Mesendoderm (in vitro differentiated cells): Measurements from ENCODE around the gene MAD1L1.

ENCODE experiments used
- DNase-seq: peaks from one replicate; pipeline ENCODE4 v3.0.0; 2013
- H2AK5ac ChIP-seq: 2 replicates; pipeline ENCODE4 v1.6.1; 2013; ENCODE audit warnings: low read length, inconsistent platforms
- H2BK120ac ChIP-seq: 2 replicates; pipeline ENCODE4 v1.6.1; 2013; ENCODE audit warnings: low read depth, mild to moderate bottlenecking, low read length, moderate library complexity, mixed read lengths
- H2BK15ac ChIP-seq: replicated peaks from 2 replicates; pipeline ENCODE4 v1.6.1; 2013; ENCODE audit warnings: low read depth, mild to moderate bottlenecking, moderate library complexity
- H2BK5ac ChIP-seq: 2 replicates; pipeline ENCODE4 v1.6.1; 2013; ENCODE audit warnings: low read length, inconsistent platforms
- H3K18ac ChIP-seq: 2 replicates; pipeline ENCODE4 v1.6.1; 2013; ENCODE audit warnings: mild to moderate bottlenecking, low read length, mixed read lengths
- H3K23ac ChIP-seq: one replicate; pipeline ENCODE4 v1.6.1; 2013; ENCODE audit warnings: low read length
- H3K27ac ChIP-seq: 2 replicates; pipeline ENCODE4 v1.5.1; 2013; ENCODE audit warnings: low read depth, mild to moderate bottlenecking, inconsistent platforms, low read length, moderate library complexity
- H3K27me3 ChIP-seq: 2 replicates; pipeline ENCODE4 v1.6.1; 2013; ENCODE audit warnings: low read length, control low read depth, mild to moderate bottlenecking, inconsistent platforms; ENCODE audit not compliant: insufficient read depth, poor library complexity
- H3K36me3 ChIP-seq: 2 replicates; pipeline ENCODE4 v1.6.1; 2013; ENCODE audit warnings: low read length, inconsistent platforms; ENCODE audit not compliant: control insufficient read depth, insufficient read depth
- H3K4ac ChIP-seq: one replicate; pipeline ENCODE4 v1.6.1; 2013; ENCODE audit warnings: low read depth, mild to moderate bottlenecking, low read length, moderate library complexity
- H3K4me1 ChIP-seq: 2 replicates; pipeline ENCODE4 v1.6.1; 2013; ENCODE audit warnings: low read depth, low read length, inconsistent platforms; ENCODE audit not compliant: control insufficient read depth
- H3K4me2 ChIP-seq: 2 replicates; pipeline ENCODE4 v1.6.1; 2013; ENCODE audit warnings: low read length
- H3K4me3 ChIP-seq: 2 replicates; pipeline ENCODE4 v1.5.1; 2013; ENCODE audit warnings: mild to moderate bottlenecking, low read length
- H3K56ac ChIP-seq: one replicate; pipeline ENCODE4 v1.6.1; 2013; ENCODE audit warnings: low read length
- H3K79me1 ChIP-seq: 2 replicates; pipeline ENCODE4 v1.6.1; 2013; ENCODE audit warnings: low read length, inconsistent platforms
- H3K79me2 ChIP-seq: 2 replicates; pipeline ENCODE4 v1.6.1; 2013; ENCODE audit warnings: mild to moderate bottlenecking, low read length; ENCODE audit not compliant: control insufficient read depth, insufficient read depth
- H3K9ac ChIP-seq: 2 replicates; pipeline ENCODE4 v1.6.1; 2013; ENCODE audit warnings: low read length, inconsistent platforms
- H4K5ac ChIP-seq: one replicate; pipeline ENCODE4 v1.6.1; 2013; ENCODE audit warnings: low read length
- H4K8ac ChIP-seq: one replicate; pipeline ENCODE4 v1.6.1; 2013; ENCODE audit warnings: low read depth, mild to moderate bottlenecking, control low read depth, low read length, moderate library complexity
- WGBS: extraction: QIAGEN DNeasy Blood & Tissue Kit; methylation state at CpG from one replicate; pipeline ENCODE4 v1.1.7; 2013; ENCODE audit warnings: low lambda C conversion rate, missing lambda C conversion rate; ENCODE audit not compliant: insufficient coverage; ENCODE audit errors: extremely low coverage; 5-methylcytosine and 5-hydroxymethylcytosine counted together

The MAD1L1 gene

GRCh38 chr7:2071133-2071832 is 161.5 kb downstream of the MAD1L1 start:
- Histone ChIP-seq H4K8ac (no peak overlapping the region), H3K56ac (no peak overlapping the region), H4K5ac (no peak overlapping the region), H3K79me2 (no peaks in the 10 kb centered on the region), H3K4ac (no peak overlapping the region), H3K4me1 (no peaks in the 10 kb centered on the region), H3K4me2 (no peak overlapping the region), H2AK5ac (no peak overlapping the region), H3K9ac (no peak overlapping the region), H2BK120ac (no peak overlapping the region), H3K23ac (no peak overlapping the region), H3K36me3 (no peaks in the 10 kb centered on the region), H3K18ac (no peak overlapping the region), H2BK15ac (no peak overlapping the region), H3K27me3 (no peaks in the 10 kb centered on the region), H3K27ac (no peak overlapping the region), H2BK5ac (no peak overlapping the region), H3K79me1 (no peaks in the 10 kb centered on the region), H3K4me3 (no peak overlapping the region)
- WGBS: no CpG with 5 or more reads among the region's 25 CpGs
- peak; percentile 19 for DNase-seq

GRCh38 chr7:2070151-2070763 is 162.5 kb downstream of the MAD1L1 start:
- no peak overlapping the region for H2BK120ac ChIP-seq
- no peak overlapping the region for H3K4me3 ChIP-seq
- no peak overlapping the region for H3K27ac ChIP-seq
- no peaks in the 10 kb centered on the region for H3K27me3 ChIP-seq
- no peaks in the 10 kb centered on the region for H3K36me3 ChIP-seq
- no peak for DNase-seq
- H3K79me1 ChIP-seq: no peaks in the 10 kb centered on the region
- H3K4me1 ChIP-seq: no peaks in the 10 kb centered on the region
- no peak overlapping the region for H4K8ac ChIP-seq
- no peak overlapping the region for H3K4ac ChIP-seq
- no peak overlapping the region for H3K56ac ChIP-seq
- no peaks in the 10 kb centered on the region for H3K79me2 ChIP-seq
- H3K18ac ChIP-seq: no peak overlapping the region
- H2AK5ac ChIP-seq: no peak overlapping the region
- H2BK15ac ChIP-seq: no peak overlapping the region
- no peak overlapping the region for H4K5ac ChIP-seq
- whole genome bisulfite sequencing: no CpG with 5 or more reads among the region's 20 CpGs
- H3K9ac ChIP-seq: no peak overlapping the region
- no peak overlapping the region for H3K23ac ChIP-seq
- H2BK5ac ChIP-seq: no peak overlapping the region
- no peak overlapping the region for H3K4me2 ChIP-seq

GRCh38 chr7:2069472-2069860 is 163.3 kb downstream of the MAD1L1 start:
- H3K79me2 ChIP-seq: no peaks in the 10 kb centered on the region
- no peak for DNase-seq
- no peaks in the 10 kb centered on the region for H3K79me1 ChIP-seq
- H4K8ac ChIP-seq: no peak overlapping the region
- no CpG with 5 or more reads among the region's 17 CpGs for WGBS
- no peak overlapping the region for H3K4ac ChIP-seq
- no peak overlapping the region for H3K23ac ChIP-seq
- H3K27me3 ChIP-seq: no peaks in the 10 kb centered on the region
- no peak overlapping the region for H4K5ac ChIP-seq
- H2BK5ac ChIP-seq: no peak overlapping the region
- H3K4me1 ChIP-seq: no peaks in the 10 kb centered on the region
- H3K9ac ChIP-seq: no peak overlapping the region
- H3K18ac ChIP-seq: no peak overlapping the region
- no peak overlapping the region for H2BK120ac ChIP-seq
- H3K4me2 ChIP-seq: no peak overlapping the region
- no peaks in the 10 kb centered on the region for H3K36me3 ChIP-seq
- no peak overlapping the region for H2BK15ac ChIP-seq
- no peak overlapping the region for H2AK5ac ChIP-seq
- H3K27ac ChIP-seq: no peak overlapping the region
- H3K56ac ChIP-seq: no peak overlapping the region
- H3K4me3 ChIP-seq: no peak overlapping the region

DNA sequence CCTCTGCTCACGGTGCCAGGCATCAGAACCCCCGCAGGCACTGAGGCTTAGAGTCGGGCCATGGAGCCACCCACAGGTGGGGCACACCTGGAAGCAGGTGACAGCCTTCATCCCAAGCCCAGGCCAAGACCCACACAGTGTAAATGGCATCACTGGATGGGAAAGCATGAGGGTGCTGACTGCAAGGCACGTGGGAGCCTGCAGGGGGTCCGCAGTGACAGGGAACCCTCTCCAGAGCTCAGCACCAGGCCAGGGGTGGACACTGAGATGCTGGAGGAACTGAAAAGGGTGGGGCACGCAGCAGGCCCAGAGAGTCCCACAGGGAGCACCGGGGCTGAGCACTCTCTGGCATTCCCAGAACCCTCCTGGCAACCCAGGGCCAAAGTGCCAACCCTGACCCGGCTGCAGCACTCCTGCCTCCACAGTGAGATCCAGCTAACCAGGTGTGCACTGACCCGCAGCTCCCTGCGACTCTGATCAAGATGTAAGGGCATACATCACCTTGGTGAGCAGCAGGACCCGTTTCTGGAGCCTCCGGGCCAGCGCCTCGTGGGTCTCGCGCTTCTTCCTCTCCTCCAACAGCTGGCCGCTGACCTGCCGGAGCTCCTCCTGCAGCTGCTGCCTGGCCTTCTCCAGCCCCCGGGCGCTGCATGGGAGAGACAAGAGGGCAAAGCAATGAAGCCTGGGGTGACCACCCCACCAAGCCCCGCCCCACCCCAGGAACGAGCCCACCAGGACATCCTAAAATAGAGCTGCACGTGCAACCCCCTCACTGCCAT is 163.9 kb downstream of the MAD1L1 start:
- no peak for DNase-seq

DNA sequence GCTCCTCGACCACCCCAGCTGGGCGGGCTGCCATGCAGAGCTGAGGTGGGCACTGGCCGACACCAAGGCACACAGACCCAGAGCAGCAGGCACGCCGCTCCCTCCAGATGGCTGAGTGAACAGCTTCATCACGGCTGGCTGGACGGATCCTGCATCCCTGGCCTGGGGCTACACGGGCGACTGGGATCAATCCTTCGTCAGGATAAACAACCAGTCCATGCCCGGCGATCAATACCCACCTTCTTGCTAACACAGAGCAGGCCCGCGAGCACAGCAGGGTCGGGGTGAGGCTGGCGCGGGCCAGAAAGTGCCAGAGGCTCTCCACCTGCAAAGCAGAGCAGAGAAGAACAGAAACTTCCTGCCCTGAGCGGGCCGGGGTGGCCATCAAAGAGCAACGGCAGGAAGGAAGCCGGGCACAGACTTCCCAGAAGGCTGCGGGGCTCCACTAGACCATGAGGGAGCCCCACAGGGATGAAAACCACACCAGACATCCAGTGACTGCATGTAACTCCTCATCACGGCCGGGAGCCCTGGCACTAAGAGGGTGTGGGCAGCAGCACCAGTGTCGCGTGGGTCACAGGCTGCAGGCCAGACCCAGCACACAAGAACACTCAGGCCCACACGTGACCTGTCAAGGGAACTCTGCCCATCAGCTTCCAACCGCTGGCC is 166.4 kb downstream of the MAD1L1 start:
- H3K4me1 ChIP-seq: no peaks in the 10 kb centered on the region
- DNase-seq: no peak

More for the DNA sequence above, 163.9 kb downstream of the MAD1L1 start:
- Histone ChIP-seq H3K4me3 (no peak overlapping the region), H2AK5ac (no peak overlapping the region), H3K23ac (no peak overlapping the region), H3K56ac (no peak overlapping the region), H3K36me3 (no peaks in the 10 kb centered on the region), H2BK15ac (no peak overlapping the region), H3K27ac (no peak overlapping the region), H4K5ac (no peak overlapping the region), H3K79me1 (no peaks in the 10 kb centered on the region), H3K4me2 (no peak overlapping the region), H3K18ac (no peak overlapping the region), H2BK5ac (no peak overlapping the region), H3K79me2 (no peaks in the 10 kb centered on the region), H3K4ac (no peak overlapping the region), H4K8ac (no peak overlapping the region), H3K4me1 (no peaks in the 10 kb centered on the region), H3K9ac (no peak overlapping the region), H3K27me3 (no peaks in the 10 kb centered on the region), H2BK120ac (no peak overlapping the region)
- WGBS: no CpG with 5 or more reads among the region's 23 CpGs

More for the DNA sequence above, 166.4 kb downstream of the MAD1L1 start:
- no peak overlapping the region for H3K4me3 ChIP-seq
- H3K4me2 ChIP-seq: no peak overlapping the region
- no peak overlapping the region for H2BK5ac ChIP-seq
- H2BK15ac ChIP-seq: no peak overlapping the region
- no CpG with 5 or more reads among the region's 28 CpGs for WGBS
- H3K23ac ChIP-seq: no peak overlapping the region
- no peak overlapping the region for H4K5ac ChIP-seq
- no peaks in the 10 kb centered on the region for H3K79me1 ChIP-seq
- no peak overlapping the region for H2BK120ac ChIP-seq
- no peaks in the 10 kb centered on the region for H3K79me2 ChIP-seq
- H3K36me3 ChIP-seq: no peaks in the 10 kb centered on the region
- no peak overlapping the region for H3K27ac ChIP-seq
- H3K4ac ChIP-seq: no peak overlapping the region
- no peak overlapping the region for H3K9ac ChIP-seq
- no peak overlapping the region for H2AK5ac ChIP-seq
- no peaks in the 10 kb centered on the region for H3K27me3 ChIP-seq
- H3K18ac ChIP-seq: no peak overlapping the region
- H3K56ac ChIP-seq: no peak overlapping the region
- no peak overlapping the region for H4K8ac ChIP-seq
